ENCODE results near the gene MED26.

MED26 gene

GRCh38 chr19:16650821-16651220 lies 22.8 kb upstream of the MED26 start:
- DNase-seq (ENCODE audit: low read depth), result no peak

DNA sequence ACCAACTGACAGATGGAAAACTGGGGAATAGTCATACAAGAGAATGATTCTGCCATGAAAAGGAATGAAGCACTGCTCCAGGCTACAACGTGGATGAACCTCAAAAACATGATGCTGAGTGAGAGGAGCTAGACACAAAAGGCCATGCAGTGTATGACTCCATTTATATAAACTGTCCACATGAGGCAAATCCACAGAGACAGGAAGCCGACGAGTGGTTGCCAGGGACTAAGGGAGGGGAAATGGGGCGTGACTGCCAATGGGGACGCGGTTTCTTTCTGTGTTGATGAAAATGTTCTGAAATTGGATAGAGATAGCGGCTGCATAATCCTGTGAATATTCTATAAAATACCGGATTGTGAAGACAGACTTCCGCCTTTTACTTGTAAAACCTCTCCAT lies 21.7 kb upstream of the MED26 start:
- no peak for DNase-seq (ENCODE audit: low read depth)

DNA sequence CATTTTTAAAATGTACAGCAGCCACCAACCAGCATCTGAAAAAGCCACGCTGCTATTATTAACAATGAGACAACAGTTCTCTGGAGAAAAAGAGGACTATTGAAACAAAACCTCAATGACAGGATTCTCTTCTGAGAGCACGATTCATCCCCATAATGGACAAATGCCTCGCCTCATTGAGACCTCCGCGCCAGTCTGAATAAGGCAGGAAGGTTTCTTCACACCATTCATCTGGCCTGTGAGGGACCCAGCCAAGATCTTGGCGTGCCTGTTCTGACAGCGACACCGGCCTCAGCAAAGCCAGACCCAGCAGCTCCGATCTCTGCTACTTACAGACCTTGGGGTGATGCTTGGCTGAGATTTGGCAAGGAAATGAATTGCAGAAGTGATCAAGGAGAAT lies 17.1 kb upstream of the MED26 start:
- DNase-seq (ENCODE audit: low read depth), result no peak

DNA sequence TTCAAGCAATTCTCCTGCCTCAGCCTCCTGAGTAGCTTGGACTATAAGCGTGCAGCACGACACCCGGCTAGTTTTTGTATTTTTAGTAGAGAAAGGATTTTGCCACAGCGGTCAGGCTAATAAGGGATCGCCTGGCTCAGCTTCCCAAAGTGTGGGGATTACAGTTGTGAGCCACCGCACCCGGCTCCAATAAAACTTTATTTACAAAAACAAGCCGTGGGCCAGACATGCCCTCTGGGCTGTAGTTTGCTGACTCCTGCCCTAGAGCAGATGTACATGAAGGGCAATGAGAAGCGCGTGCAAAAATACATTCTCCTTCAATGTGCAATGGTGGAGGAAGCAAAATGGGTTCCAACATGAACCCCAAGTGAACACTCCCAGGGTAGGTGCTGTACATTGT lies 13.7 kb upstream of the MED26 start:
- no peak for DNase-seq (ENCODE audit: low read depth)

DNA sequence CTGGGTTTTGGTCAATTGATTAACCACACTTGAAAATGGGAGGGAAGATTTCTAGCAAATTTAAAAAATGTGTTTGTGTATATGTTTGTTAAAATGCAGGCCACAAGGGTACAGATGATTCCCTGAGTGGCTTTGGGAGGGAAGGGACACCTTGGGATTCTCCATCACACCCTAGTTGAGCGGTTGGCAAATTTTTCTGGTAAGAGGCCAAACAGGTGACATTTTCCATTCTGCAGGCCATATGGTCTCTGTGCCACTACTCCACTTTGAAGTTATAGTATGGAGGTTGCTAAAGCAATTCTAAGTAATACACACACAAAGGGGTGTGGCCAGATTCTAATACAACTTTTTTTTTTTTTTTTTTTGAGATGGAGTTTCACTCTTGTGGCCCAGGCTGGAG lies 12.9 kb upstream of the MED26 start:
- no peak for DNase-seq (ENCODE audit: low read depth)

- DNase-seq (ENCODE audit: low read depth), result no peak
These were observed 10.7 kb upstream of the MED26 start for GRCh38 chr19:16638666-16639065.

DNA sequence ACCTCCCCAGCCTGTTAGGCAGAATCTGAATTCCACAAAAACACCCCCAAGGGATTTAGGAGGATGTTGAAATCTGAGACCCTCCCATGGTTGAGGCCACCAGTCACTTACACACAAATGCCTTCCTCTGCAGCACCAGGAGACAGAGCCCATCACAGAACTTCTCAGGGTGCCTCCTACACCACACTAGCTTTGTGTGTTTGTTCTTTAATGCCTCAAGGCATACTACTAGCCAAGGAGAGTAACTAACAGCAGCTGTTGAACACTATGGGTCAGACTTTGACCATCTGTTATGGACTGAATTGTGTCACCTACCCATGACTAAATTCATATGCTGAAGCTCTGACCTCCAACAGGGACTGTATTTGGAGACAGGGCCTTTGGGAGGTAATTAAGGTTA lies 9.5 kb upstream of the MED26 start:
- DNase-seq (ENCODE audit: low read depth), result no peak

DNA sequence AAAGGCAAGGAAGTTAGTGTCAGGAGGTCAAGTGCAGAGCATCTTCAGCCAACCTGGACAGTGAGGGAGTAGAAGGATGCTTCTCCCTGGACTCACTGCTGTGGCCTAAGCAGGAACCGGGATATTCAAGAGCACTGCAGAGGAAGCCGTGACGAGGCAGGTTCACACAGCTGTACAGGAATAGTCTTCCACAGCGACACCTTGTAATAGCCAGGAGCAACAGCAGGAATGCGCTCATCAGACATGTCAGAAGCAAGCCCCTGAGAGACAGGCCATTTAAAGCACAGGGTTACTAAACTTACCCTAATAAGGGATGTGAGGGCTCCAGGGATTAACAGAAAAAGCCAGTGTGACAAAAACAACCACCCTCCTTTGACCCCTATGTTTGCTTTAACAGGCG lies 3.5 kb upstream of the MED26 start:
- no peak for DNase-seq (ENCODE audit: low read depth)

GRCh38 chr19:16628984-16629691 lies 1.1 kb upstream of the MED26 start:
- no peak for DNase-seq (ENCODE audit: low read depth)

GRCh38 chr19:16627928-16628182 lies 149 bp downstream of the MED26 start:
- no peak for DNase-seq (ENCODE audit: low read depth)

GRCh38 chr19:16627193-16627927 lies 644 bp downstream of the MED26 start:
- no peak for DNase-seq (ENCODE audit: low read depth)

DNA sequence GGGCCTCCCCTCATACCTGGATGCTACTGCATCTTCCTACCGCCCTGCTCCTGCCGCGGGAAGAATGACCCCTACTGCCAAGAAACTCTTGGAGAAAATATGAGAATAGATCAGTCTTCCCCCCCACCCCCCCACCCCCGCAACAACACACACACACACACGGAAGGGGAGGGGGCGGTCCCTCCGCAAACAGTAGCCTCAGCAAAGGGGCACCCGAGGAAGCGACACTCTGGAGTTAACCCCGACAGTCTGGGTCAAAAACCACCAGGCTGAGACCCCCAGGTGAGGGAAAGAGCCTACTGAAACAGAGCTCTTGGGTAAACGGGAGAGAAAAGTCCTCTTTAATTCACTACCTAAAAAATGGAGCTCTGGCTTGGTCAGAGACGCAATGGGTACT lies 1.2 kb downstream of the MED26 start:
- no peak for DNase-seq (ENCODE audit: low read depth)

GRCh38 chr19:16625163-16625958 lies 2.6 kb downstream of the MED26 start:
- no peak for DNase-seq (ENCODE audit: low read depth)

DNA sequence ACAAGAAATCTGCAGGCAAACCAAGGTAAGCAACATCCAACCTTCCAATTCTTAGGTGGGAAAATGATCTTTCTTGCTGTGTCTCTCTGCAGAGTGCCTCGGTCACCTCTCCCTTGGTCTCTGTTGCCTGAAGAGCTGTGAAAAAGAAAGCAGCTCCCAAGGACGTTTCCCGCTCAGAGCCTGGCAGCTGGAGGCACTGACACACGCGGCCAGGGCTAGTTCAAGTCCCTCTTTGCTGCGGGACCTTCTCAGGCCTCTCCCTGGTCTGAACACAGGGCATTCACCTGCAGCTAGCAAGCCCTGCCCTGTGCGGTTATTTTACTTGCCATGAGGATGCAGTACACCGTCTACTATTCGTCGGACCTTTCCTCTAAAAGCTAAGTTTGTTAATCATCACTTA lies 3.8 kb downstream of the MED26 start:
- DNase-seq (ENCODE audit: low read depth), result no peak

DNA sequence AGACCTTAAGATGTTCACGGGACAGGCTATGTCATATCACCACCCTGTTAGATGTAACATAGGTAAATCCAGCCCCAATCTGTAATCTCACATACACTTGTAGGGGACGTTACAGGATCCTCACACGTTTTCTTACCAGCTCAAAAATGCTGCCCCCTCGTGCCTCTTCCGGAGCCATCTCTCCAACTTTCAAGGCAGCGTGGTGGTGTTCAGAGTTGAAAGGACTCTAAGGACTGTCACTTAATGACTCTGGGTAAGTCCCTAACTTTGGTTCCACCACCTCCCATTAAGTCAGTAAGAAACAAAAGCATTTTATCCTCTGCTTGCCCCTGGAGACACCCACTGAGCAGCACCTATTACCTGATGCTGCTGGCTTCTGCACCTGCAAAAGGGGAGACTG lies 4.4 kb downstream of the MED26 start:
- DNase-seq (ENCODE audit: low read depth), result no peak

DNA sequence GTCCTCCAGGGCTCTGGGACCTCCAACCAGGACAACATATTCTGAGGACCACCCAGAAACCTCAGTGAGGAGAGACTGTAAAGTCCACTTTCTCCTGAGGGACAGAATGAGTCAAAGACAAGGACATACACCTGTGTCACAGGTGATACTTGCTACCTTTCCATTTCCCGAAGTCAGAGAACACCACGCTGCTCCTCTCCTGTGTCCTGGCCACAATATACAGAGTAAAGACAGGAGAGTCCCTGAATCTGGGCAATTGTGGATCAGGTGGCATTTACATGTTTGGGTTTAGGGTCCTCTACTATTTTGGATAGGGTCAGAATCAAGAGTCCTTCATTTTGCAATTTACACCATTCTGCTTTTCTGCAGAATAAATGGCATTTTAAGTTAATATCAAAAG lies 4.9 kb downstream of the MED26 start:
- DNase-seq (ENCODE audit: low read depth), result no peak

DNA sequence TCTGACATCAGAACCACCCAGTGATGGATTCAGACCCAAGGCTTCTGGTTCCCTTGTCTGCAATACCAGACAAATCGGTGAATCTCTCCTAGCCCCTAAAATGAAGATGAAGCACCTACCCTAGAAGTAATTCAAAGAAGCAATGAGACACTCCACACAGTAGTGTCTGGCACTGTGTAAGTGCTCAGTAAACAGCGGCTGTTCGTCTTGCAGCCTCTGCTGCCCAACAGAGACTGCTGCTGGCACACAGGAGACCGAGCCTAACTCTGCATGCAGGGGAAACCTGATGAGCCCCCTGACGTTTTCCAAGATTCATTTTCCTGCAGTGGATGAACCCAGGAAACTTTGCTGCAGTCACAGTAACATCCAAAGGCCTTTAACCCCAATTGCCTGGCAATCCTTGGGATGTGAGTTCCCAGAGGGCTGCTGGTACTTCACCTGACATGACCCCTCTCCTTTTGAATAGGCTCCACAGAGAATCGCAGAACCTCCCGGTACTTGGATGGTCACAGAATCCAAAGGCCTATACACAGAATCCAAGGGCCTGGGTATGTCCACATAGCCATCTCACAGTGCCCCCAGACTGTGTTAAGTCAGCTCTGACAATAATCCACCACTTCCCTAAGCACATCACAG lies 6.7 kb downstream of the MED26 start:
- no peak for DNase-seq (ENCODE audit: low read depth)

DNA sequence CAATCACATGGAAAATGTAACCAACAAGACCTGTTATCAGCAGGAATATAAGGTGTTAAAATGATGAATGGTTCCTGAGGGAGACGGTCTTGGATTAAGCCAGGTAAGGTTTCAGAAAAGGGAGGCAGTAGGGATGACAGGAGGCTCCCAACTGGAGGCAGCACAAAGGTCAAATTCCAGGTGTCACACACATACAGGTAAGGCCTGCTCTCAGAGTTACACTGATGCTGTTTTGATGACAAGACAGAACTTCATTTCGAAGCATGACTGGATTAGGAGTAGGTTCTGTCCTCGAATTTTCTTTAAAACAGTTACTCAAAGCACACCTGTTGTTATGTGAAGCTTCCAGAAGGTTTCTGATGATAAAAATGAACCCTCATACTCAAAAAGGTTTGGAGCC lies 7.4 kb downstream of the MED26 start:
- DNase-seq (ENCODE audit: low read depth), result no peak

GRCh38 chr19:16620018-16620417 lies 8.0 kb downstream of the MED26 start:
- no peak for DNase-seq (ENCODE audit: low read depth)

GRCh38 chr19:16619457-16619856 lies 8.5 kb downstream of the MED26 start:
- DNase-seq (ENCODE audit: low read depth), result no peak

GRCh38 chr19:16618248-16618647 lies 9.8 kb downstream of the MED26 start:
- DNase-seq (ENCODE audit: low read depth), result no peak

DNA sequence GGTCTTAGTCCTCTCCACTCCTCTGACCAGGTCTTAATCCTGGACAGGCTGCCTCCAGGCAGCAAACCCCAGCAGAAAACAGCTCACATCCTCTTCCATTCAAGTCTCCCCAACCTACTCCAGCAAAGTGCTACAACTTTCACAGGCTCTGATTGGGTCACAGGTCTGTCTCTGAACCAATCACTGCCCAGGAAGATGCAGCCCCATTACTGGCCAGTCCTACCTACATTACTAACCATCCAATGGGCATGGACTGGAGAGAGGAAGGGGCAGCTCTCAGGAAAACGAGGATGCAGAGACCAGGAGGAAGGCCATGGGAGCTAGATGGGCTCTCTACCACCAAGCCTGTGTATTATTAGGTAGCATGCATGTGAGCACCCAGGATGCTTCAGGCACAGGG lies 12.2 kb downstream of the MED26 start:
- DNase-seq (ENCODE audit: low read depth), result no peak

DNA sequence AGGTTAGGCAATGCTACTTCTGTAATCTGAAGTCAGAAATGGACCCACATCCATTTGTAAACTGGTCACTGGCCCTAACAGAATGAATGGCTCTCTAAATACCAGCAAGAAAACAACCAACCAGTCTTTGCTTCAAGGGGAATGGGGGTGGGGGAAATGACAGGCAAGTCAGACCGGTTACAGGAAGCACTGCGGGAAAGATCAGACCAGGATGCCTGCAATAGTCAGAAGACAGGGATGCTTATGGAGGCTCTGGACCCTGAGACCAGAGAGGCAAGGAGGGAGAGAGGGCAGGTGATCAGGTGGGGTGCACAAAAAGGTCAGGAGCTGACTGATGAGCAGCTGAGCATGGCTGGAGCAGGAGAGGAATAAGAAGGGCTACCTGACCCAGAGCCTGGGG lies 13.1 kb downstream of the MED26 start:
- DNase-seq (ENCODE audit: low read depth), result no peak
